GM18519 (cell line): Measurements from ENCODE around the gene CORO6.

Experiments used
- ATAC-seq: cut with Tn5 transposase; IDR thresholded peaks from one replicate; pipeline ENCODE4 v1.9.1; 2021; ENCODE audit warnings: mild to moderate bottlenecking, moderate library complexity; ENCODE audit not compliant: unreplicated experiment, low FRiP score

The CORO6 gene

DNA sequence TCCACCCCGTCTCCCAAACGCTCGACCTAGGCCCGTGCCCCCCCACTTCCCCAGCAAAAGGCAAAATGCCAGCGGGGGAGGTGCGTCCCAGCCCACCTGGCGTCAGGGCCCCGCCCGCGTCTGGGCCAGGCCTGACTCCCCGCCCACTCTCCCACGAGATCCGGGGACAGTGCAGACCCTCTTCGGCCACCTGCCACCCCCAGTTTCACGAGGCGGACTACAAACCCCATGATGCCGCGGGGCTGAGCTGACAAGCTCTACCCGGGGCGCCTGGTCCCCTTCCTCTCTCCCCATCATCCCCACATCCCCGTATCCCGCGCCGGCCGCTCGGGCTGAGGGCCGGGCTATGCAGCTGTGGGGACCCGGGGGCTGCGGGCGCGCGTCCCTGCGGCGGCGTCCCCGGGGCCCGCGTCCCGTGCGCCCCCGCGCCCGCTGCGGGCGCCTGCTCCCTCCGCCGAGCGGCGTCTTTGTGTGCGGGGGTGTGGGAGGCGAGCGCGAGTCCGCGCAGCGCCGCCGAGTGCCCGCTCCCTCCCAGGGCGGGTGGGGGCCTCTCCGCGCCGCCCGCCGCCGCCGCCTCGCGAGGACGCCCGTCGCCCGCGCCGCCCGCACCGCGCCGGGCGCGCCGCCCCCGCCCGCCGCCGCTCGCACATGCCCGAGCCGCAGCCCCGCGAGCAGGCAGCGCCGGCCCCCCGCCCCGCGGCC lies 29.7 kb downstream of the CORO6 start, which contains the start of gene ANKRD13B:
ANKRD13B (plus strand) TSS at position 283 of the 702 bp plus-strand sequence. CDS start 490 bp downstream, outside the sequence.
- ATAC-seq, result no peak

- ATAC-seq, result no peak
These were observed 30.7 kb downstream of the CORO6 start for GRCh38 chr17:29591737-29592608.

DNA sequence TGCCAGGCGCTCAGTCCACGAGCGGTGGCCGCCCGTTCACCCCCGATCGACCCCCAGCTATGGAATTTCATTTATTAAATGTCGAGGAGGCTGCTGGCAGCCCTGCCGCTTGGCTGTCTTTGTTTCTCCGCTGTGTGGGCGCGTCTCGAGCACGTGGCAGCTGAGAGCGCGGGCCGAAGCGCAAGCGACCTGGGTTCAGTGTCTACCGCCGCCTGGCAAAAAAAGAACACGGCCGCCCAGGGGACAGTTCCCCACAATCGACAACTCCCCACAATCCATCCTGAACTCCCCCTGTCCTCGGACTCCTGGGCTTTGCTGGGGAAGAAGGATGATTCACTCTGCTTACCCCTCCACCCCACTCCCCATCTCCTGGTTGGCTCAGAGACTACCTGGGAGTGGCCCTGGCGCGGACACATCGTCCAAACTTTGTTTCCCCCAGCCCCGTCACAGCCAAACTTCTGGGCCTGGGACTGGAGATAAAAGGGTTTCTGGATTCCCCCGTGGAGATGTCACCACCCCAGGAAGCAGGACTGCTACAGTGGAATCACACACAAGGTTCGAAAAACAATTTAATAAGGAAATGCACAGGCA lies 31.5 kb downstream of the CORO6 start:
- no peak for ATAC-seq

- no peak for ATAC-seq
These were observed 32.1 kb downstream of the CORO6 start for GRCh38 chr17:29590411-29591145.

DNA sequence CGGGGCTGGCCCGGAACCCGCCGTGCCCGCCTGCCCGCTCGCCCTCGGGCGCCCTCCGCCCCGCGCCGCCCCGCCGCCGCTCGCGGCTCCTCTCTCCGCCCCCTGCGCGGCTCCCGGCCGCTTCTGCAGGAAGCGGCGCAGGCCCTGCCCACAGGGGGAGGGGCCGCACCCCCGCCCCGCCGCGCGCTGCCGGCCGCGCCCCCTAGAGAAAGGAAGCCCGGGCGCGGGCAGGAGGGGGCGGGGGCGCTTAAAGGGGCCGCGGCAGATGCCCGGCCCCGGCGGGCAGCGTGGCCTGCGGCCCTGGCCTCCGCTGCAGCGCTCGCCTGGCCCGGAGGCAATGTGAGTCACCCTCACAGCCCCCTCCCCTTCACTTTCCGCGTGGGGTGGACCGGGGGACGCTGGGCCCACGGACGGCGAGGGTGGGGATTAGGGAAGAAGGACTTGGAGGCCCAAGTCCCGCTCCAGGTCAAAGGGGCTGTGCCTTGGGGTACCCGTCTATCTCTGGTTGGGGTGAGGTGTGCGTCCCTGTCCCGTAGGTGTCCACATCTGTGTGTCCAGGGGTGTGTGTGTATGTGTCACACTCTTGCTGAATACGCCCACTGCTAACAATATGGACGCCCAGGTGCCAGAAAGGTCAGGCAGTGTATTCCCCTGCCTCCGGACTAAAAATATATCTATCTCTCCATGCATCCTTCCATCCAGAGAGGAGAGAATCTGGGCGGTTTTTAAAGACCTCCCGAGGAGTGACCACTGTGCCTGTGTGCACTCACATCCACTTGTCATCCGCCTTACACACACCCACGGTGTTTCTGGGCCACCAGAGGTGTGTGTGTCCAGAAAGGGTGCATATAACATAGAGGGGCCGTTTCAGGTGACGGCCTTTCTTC lies 32.9 kb downstream of the CORO6 start, which contains the start of gene GIT1:
GIT1 (minus strand) TSS at position 125 of the 887 bp plus-strand sequence. CDS start 270 bp downstream, outside the sequence.
- ATAC-seq, result no peak

GRCh38 chr17:29588562-29589411 lies 33.9 kb downstream of the CORO6 start:
- ATAC-seq, result no peak

- no peak for ATAC-seq
These were observed 34.6 kb downstream of the CORO6 start for GRCh38 chr17:29588017-29588561.

GRCh38 chr17:29587591-29587990 lies 35.1 kb downstream of the CORO6 start:
- no peak for ATAC-seq

DNA sequence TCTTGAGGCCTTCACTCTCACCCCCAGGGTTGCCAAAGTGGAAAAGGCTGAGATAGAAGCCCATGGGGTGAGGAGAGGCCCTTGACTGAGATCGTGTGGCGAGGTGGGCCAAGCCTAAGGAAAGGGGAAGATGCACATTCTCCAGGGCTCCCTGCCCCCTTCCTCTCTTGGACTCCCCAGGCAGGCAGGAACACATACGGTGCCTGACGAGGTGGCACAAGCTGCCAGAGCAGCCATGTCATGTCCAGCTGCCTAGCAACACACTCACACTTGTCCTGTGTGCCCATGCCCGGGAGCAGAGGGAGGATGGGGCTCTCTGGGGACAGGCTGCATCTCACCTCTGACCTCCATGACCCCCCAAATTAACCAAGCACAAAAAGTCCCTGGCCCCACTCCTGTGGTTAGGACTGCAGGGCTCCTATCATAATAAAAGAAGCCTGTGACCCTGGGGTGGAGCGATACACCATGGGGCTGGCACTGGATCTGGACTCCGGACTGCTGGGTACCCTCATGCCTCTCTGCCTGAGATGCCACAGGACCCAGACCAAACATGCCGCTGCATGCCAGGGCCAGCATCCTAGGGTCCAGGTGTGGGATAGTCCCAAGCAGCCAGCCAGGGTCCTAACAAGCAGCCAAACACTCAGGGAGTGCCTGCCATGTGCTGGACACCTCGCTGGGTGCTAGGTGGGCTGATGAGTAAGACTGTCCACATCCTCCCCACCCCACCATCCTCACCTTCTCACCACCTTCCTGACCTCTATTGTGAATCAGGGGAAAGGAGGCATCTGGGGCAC lies 35.8 kb downstream of the CORO6 start:
- ATAC-seq, result no peak

DNA sequence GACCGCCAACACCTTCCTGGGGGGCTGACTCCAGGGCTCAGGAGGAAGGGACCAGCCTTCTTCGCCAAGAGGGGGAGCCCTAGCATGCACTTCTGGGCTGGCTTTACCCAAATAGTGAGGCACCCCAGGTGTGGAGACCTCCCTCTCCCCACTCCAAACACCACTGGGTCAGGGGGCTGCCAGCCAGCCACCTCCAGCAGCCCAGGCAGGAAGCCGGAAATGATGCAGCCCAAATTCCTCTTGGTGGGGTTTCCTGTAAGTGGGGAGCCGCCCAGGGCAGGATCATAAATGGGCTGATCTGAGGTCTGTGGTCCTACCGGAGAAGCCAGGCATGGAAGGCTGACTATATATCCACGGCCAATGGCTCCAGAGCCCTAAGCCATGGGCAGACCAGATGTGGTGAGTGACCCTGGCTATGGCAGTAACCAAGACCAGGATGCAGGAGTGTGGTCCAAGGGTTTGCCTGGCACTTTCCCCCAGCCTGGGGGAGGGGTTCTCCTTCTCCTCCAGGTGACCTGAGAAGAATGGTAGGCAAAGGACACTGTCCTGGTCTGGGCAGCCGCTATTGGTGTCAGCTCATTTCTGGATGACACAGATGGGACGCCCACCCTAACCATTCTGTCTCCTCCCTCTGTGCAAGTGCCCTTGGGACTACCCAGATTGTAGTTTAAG lies 37.5 kb downstream of the CORO6 start:
- no peak for ATAC-seq

GRCh38 chr17:29584452-29585079 lies 38.1 kb downstream of the CORO6 start:
- no peak for ATAC-seq

DNA sequence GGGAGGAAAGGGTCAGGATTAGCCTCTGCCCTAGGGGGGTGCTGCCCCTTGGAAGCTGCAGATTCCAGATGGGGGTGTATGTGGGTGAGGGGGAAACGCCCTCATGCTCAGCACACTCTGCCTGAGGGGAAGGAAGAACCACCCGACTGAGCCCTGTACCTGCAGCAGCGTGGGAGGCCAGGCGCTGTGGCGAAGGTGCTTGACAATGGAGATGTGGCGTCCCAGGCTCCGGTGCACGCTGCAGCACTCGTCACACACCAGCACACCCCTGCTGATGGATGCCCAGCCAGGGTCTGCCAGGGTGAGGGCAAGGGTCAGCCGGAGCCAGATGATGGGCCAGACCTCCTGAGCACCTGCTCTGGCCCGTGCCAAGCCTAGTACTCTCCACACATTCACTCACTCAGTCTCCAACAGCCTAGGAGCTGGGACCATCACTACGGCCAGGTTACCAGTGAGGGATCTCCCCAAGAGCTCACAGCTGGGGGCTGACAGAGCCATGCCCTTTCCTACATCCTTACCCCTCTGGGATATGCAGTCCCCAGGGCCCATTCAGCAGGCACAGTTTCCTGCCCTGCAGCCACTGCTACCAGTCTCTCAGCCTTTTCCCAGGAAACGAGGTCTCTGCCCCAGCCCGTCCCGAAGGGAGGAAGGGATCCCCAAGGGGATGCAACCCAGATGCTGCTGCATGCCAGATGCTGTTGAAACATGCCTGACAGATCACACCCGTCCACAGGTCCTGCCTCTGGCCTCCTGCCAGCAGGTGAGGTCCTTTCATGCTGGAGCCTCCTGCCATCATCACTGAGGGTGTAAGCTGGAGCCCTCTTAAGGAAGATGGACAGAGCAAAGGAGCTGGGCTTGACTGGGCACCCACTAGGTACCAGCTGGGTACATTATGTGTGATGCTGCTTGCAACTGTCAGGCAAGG lies 39.1 kb downstream of the CORO6 start:
- no peak for ATAC-seq

- no peak for ATAC-seq
These were observed 39.9 kb downstream of the CORO6 start for GRCh38 chr17:29582772-29583171.

DNA sequence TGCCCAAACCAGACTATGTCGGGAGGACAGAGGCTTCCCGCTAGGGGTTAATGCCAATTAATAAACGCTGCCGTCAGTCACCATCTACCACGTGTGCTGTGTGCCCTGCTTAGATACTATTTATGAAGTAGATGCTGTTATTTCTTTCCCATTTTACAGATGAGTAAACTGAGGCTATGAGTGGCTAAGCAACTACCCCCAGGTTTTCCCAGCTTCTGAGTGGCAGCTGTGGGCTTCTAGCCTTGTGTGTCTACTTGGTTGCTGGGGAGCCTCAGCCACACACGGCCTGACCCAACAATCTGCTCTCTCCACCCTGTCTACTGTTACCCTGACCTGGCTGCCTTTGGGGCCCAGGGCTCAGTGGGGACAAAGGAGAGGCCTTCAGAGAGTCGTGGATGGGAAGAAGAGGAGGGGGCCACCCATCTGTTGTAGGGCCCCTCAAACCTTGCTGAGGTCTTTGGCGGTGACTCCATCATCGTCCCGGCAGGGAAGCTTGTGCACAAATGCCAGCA lies 40.4 kb downstream of the CORO6 start:
- ATAC-seq, result no peak

DNA sequence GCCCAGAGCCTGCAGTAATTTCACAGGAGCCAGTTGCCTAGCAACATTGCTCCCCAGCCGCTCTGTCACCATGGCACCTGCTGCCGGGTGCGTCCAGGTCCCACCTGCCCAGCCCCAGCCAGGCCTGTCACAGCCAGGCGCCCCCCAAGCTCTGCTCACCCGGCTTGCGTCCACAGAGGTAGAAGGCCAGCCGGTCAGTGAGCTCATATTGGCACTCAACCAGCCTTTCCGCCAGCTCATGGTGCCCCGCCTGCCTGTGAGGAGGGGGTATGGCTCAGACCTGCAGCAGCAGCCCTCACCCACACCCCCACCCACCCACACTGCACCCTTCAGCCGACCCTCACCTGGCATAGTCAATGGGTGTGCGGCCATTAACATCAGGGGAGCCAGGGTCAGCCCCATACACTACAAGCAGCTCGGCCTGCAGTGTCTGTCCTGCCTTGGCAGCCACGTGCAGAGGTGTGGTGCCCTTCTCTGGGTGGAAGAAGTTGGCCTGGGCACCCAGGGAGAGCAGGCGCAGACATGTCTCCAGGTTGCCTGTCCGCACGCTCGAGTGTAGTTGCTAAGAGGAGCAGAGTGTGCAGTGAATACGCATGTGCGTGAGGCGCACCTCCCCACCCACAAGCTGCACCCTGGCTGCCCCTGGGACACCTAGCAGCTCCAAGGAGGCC lies 41.0 kb downstream of the CORO6 start:
- ATAC-seq, result no peak
